Esophagus squamous epithelium (tissue), 5 donors: ENCODE measurements around the gene MALRD1. TPM values are rescaled to one million over a fixed set of nuclear protein-coding genes. Genes with fewer than 3 reads are reported as not detected.

Source experiments
- DNase-seq: peaks from one replicate; lab custom pipeline; 2025; lab: John Stamatoyannopoulos, UW
- H3K27ac ChIP-seq, 4 donors: fragments of 200-600 bp; sonication (generic); one replicate each; pipeline ENCODE4 v1.5.1; 2016 to 2019; ENCODE audit warnings: mild to moderate bottlenecking in 1 of 4
- H3K27me3 ChIP-seq, 4 donors: fragments of 200-600 bp; sonication (generic); 1 replicate in 3 of 4; 2 replicates in 1 of 4; pipeline versions ENCODE4 v1.5.1 to v1.6.0; 2017 to 2021; ENCODE audit warnings: antibody characterized with exemption in 1 of 4
- H3K36me3 ChIP-seq, 3 donors: fragments of 200-600 bp; sonication (generic); one replicate each; pipeline ENCODE4 v1.5.1; 2016 to 2019
- H3K4me1 ChIP-seq, 3 donors: fragments of 200-600 bp; sonication (generic); one replicate each; pipeline ENCODE4 v1.5.1; 2017 to 2019
- H3K4me3 ChIP-seq, 4 donors: fragments of 200-600 bp; sonication (generic); 1 replicate in 3 of 4; 2 replicates in 1 of 4; pipeline ENCODE4 v1.5.1; 2016 to 2019; ENCODE audit warnings: mild to moderate bottlenecking in 2 of 4, moderate library complexity in 1 of 4
- H3K9me3 ChIP-seq, 3 donors: fragments of 200-600 bp; sonication (generic); one replicate each; pipeline ENCODE4 v1.5.1; 2016 to 2019
- POLR2A ChIP-seq, 4 donors: fragments of 450-650 bp; IDR thresholded peaks; one replicate each; pipeline ENCODE4 v1.6.1; 2017; ENCODE audit warnings: antibody characterized with exemption in 4 of 4, mild to moderate bottlenecking in 4 of 4, moderate library complexity in 3 of 4
- WGBS, 2 donors: methylation state at CpG; one replicate each; pipeline ENCODE4 v1.1.5; 2018; 5-methylcytosine and 5-hydroxymethylcytosine counted together
- intact Hi-C: fragments of 100-400 bp; cut with DNase I; formaldehyde crosslinking; loops from one replicate; pipeline ENCODE4 v1.15.0; 2022
- total RNA-seq, 4 donors: library from RNA; depleted of rRNA; stranded (reverse); fragments of >200 nt; gene quantifications; one replicate each; pipeline ENCODE4 v1.1.0, GENCODE V29; 2016
- TF ChIP-seq, protein P1 (sequence below), 6 experiments: fragments of 450-650 bp in 4 of 6; fragments of 200-600 bp in 2 of 6; sonication (generic) in 2 of 6; IDR thresholded peaks; one replicate each; pipeline ENCODE4 v1.5.1; 2016 to 2019; ENCODE audit warnings: antibody characterized with exemption in 6 of 6, mild to moderate bottlenecking in 4 of 6, moderate library complexity in 4 of 6
- donor health status: DM: yes; HTN: yes; CAD: no.

Gene MALRD1
- total RNA-seq, 4 donors from 2014 or later = 0.38 TPM; not detected in 3

GRCh38 chr10:19634163-19634562 is 585.6 kb downstream of the MALRD1 start:
- TF ChIP-seq POLR2A (IDR thresholded peaks at IDR 0.05) = no peak
- TF ChIP-seq, protein P1, sequence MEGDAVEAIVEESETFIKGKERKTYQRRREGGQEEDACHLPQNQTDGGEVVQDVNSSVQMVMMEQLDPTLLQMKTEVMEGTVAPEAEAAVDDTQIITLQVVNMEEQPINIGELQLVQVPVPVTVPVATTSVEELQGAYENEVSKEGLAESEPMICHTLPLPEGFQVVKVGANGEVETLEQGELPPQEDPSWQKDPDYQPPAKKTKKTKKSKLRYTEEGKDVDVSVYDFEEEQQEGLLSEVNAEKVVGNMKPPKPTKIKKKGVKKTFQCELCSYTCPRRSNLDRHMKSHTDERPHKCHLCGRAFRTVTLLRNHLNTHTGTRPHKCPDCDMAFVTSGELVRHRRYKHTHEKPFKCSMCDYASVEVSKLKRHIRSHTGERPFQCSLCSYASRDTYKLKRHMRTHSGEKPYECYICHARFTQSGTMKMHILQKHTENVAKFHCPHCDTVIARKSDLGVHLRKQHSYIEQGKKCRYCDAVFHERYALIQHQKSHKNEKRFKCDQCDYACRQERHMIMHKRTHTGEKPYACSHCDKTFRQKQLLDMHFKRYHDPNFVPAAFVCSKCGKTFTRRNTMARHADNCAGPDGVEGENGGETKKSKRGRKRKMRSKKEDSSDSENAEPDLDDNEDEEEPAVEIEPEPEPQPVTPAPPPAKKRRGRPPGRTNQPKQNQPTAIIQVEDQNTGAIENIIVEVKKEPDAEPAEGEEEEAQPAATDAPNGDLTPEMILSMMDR (IDR thresholded peaks at IDR 0.05) = no peak
- H3K27ac ChIP-seq = no peak overlapping the region
- WGBS, 2 donors = 80% methylated on average over 5 of the region's 5 CpGs
- H3K36me3 ChIP-seq = no peaks in the 10 kb centered on the region
- no peak overlapping the region for H3K4me3 ChIP-seq
- peaks cover 0 to 9% (median 0%) of the 10 kb centered on the region in 3 donors for H3K4me1 ChIP-seq
- no peaks in the 10 kb centered on the region for H3K27me3 ChIP-seq
- no peak for DNase-seq
- intact Hi-C loops = no loop called here
- H3K9me3 ChIP-seq = no peaks in the 10 kb centered on the region

GRCh38 chr10:19638182-19638895 is 589.7 kb downstream of the MALRD1 start:
- H3K27ac ChIP-seq = peak overlapping the region in 3 of 4 donors; percentile 38 to 65 (median 50)
- H3K9me3 ChIP-seq = no peaks in the 10 kb centered on the region
- no peak for TF ChIP-seq POLR2A (IDR thresholded peaks at IDR 0.05)
- TF ChIP-seq, protein P1 (IDR thresholded peaks at IDR 0.05) = no peak
- WGBS, 2 donors = 12 to 27% methylated on average over 1 of the region's 1 CpG
- H3K4me3 ChIP-seq = peak overlapping the region in 3 of 4 donors; percentile 19 to 51 (median 20)
- H3K4me1 ChIP-seq = peaks cover 0 to 9% (median 0%) of the 10 kb centered on the region in 3 donors
- intact Hi-C loops = no loop called here
- DNase-seq = no peak
- H3K36me3 ChIP-seq = no peaks in the 10 kb centered on the region
- H3K27me3 ChIP-seq = no peaks in the 10 kb centered on the region

- Histone ChIP-seq H3K27me3 (no peaks in the 10 kb centered on the region), H3K4me3 (peak overlapping the region in 3 of 4 donors; percentile 19 to 51 (median 20)), H3K27ac (peak overlapping the region in 3 of 4 donors; percentile 38 to 65 (median 50)), H3K4me1 (peaks cover 0 to 9% (median 0%) of the 10 kb centered on the region in 3 donors), H3K9me3 (no peaks in the 10 kb centered on the region), H3K36me3 (no peaks in the 10 kb centered on the region)
- intact Hi-C loops = no loop called here
- WGBS, 2 donors = 61 to 65% methylated on average over 3 of the region's 3 CpGs
- TF ChIP-seq, protein P1 (IDR thresholded peaks at IDR 0.05) = no peak
- no peak for TF ChIP-seq POLR2A (IDR thresholded peaks at IDR 0.05)
- DNase-seq = no peak
Measured at GRCh38 chr10:19638896-19639233, 590.3 kb downstream of the MALRD1 start.

- DNase-seq = no peak
- no peaks in the 10 kb centered on the region for H3K9me3 ChIP-seq
- peaks cover 0 to 9% (median 0%) of the 10 kb centered on the region in 3 donors for H3K4me1 ChIP-seq
- WGBS, 2 donors = 72% methylated on average over 3 of the region's 3 CpGs
- intact Hi-C loops = no loop called here
- no peak overlapping the region for H3K27ac ChIP-seq
- H3K27me3 ChIP-seq = no peaks in the 10 kb centered on the region
- H3K4me3 ChIP-seq = no peak overlapping the region
- TF ChIP-seq POLR2A (IDR thresholded peaks at IDR 0.05) = no peak
- TF ChIP-seq, protein P1 (IDR thresholded peaks at IDR 0.05) = no peak
- no peaks in the 10 kb centered on the region for H3K36me3 ChIP-seq
Measured at GRCh38 chr10:19640566-19641263, 592.1 kb downstream of the MALRD1 start.

- 28 to 43% methylated on average over 1 of the region's 1 CpG for WGBS, 2 donors
- TF ChIP-seq, protein P1 (IDR thresholded peaks at IDR 0.05) = no peak
- no peaks in the 10 kb centered on the region for H3K4me1 ChIP-seq
- DNase-seq = no peak
- no peaks in the 10 kb centered on the region for H3K9me3 ChIP-seq
- H3K36me3 ChIP-seq = no peaks in the 10 kb centered on the region
- H3K27ac ChIP-seq = no peak overlapping the region
- intact Hi-C loops = no loop called here
- H3K4me3 ChIP-seq = no peak overlapping the region
- no peaks in the 10 kb centered on the region for H3K27me3 ChIP-seq
Measured at GRCh38 chr10:19651549-19651948, 602.9 kb downstream of the MALRD1 start.
